HG02852 (cell line): Measurements from ENCODE around the gene TDRD3.
"Not testable (repeated sequence)": the region's sequence is repeated elsewhere in the genome, so short reads cannot be mapped to it uniquely, and the experiment has no call there.

Experiments
- ATAC-seq: cut with Tn5 transposase; IDR thresholded peaks from one replicate; pipeline ENCODE4 v1.9.1; 2021; ENCODE audit warnings: mild to moderate bottlenecking, moderate library complexity; ENCODE audit not compliant: unreplicated experiment

Gene TDRD3

GRCh38 chr13:60396783-60397703 lies at the start of gene TDRD3:
Gene TDRD3, plus strand, starts transcription at chr13:60397220. Its CDS starts 145 bp downstream, at chr13:60397365.
- ATAC-seq: peak; percentile 53

DNA sequence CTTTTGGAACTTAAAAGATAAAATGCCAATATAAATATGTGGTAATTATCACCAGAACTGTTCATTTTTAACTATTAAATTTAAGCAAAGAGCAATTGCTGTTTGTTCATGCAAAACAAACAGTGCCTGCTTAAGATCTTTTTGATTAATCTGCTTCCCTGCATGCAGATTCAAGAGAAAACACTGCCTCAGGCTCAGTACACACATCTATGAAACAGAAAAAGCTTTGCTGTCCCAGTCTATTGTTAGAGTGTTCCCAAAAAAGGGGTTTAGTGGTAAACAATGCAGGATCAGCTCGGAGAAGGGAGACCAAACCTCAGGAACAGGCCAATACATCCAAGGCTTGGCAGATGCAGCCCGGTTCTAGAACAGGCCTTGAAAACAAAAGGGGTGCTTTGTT lies 49.3 kb upstream of the TDRD3 start:
- ATAC-seq: no peak

GRCh38 chr13:60348097-60348496 lies 48.9 kb upstream of the TDRD3 start:
- no peak for ATAC-seq

DNA sequence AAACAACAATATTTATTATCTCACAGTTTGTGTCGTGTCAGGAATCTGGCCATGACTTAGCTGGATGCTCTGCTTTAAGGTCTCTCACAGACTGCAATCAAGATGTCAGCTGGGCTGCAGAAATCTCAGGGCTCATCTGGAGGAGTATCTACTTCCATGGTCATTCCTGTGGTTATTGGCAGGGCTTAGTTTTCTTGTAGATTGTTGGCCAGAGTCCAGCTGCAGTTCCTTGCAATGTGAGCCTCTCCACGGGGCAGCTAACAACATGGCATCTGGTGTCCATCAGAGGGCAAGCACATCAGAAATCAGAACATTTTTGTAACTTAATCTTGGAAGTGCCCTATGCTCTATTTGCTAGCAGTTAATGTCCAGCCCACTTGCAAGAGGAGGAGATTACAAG lies 45.7 kb upstream of the TDRD3 start:
- ATAC-seq: no peak

- ATAC-seq: no peak
Measured at GRCh38 chr13:60351855-60352615, 45.0 kb upstream of the TDRD3 start.

GRCh38 chr13:60352644-60353043 lies 44.4 kb upstream of the TDRD3 start:
- ATAC-seq: no peak

DNA sequence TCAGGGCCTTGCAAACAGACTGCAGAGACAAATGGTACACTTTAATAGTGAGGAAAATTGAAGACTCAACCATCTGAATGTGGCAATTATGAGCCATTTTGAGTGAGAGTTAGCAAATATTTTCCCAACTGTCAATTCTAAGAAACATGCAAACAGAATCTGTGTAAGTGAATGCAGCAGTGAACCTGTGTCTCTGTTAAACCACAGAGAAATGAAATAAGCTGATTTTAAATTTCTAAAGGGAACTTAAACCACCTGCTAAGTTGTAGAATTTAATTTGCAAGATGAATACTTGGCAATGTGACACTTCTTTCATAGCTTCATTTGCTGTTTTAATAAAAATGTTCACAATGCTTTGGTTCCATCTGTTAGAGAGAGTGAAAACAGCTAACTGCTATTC lies 42.0 kb upstream of the TDRD3 start:
- ATAC-seq: no peak

DNA sequence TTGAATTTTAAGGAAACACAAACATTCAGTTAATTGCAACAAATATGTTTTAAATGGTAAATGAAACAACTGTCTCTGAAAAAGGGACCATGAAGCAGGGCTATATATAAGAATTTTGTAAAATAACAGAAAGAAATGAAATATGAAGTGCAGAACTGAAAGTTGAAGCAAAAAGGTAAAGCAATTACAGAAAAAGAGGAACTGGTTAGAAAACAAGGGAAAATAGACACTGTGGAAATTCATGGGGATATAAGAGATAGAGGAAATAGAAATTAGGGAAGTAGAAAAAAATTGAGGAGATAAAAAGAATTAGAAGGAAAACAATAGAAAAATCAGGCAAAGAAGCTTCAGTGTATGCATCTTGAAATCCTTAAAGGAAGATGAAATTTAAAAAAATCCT lies 40.0 kb upstream of the TDRD3 start:
- no peak for ATAC-seq

- no peak for ATAC-seq
Measured at GRCh38 chr13:60358453-60358852, 38.6 kb upstream of the TDRD3 start.

DNA sequence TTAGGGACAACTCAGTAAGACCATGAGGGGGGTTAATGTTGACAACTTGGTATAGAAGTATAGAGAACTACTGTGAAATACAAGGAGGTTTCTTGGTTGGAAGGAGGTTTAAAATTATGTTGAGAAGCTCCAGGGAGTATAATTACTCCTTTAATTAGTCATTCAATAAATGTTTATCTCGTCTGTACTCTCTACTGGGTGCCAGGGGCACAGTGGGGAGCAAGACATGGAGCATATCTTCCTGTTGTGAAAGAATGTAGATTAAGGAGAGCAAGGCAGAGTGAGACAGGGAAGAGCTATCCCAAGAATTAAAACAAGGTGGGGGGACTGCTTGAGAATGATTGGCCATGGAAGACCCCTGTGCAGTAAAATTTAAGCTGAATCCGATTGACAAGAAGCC lies 33.7 kb upstream of the TDRD3 start:
- no peak for ATAC-seq

DNA sequence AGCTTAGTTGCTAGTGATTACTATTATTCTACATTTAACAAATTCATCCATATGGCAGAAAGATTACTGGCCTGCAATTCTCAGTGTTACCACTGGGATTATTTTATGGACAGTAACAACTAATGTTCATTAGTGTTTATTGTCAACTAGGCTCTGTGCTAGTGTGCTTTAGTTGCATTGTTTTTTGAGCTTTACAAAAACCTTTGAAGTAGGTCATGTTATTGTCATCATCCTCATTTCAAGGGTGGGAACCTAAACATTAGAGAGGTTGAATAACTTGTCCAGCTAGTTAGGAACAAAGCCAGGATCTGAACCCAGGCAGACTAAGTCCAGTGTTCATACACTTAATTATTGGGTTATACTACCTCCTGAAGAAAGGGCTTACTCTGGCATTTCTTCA lies 27.8 kb upstream of the TDRD3 start:
- ATAC-seq: peak; percentile 65

- ATAC-seq: no peak
Measured at GRCh38 chr13:60370343-60370742, 26.7 kb upstream of the TDRD3 start.

DNA sequence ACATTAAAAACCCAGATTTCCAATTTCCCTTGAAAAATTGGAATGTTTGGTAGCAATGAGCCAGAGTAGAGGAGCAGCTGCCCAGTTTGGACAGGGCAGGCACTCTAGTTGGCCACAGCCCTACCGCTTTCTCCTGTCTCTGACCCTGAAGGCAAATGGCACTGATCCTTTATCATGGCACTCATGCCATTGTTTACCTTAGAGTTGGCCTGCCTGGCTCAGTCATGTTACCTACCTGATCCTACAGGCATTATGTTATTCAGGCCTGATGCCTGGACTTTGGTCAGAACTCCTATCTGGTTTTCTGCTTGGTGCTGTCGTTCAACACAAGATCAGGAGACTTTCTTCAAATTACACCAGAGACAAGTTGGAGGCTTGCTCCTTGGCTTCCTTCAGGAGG lies 24.9 kb upstream of the TDRD3 start:
- no peak for ATAC-seq

GRCh38 chr13:60379282-60379681 lies 17.7 kb upstream of the TDRD3 start:
- not testable (repeated sequence) for ATAC-seq

- no peak for ATAC-seq
Measured at GRCh38 chr13:60379837-60380565, 17.0 kb upstream of the TDRD3 start.

GRCh38 chr13:60384911-60385310 lies 12.1 kb upstream of the TDRD3 start:
- no peak for ATAC-seq

DNA sequence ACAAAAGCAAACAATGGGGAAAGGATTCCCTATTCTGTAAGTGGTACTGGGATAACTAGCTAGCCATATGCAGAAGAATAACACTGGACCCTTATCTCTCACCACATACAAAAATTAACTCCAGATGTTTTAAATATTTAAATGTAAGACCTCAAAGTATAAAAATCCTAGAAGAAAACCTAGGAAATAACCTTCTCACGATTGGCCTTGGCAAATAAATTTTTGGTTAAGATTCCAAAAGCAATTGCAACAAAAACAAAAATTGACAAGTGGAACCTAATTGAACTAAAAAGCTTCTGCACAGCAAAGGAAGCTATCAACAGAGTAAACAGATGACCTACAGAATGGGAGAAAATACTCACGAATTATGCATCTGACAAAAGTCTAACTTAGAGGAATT lies 10.8 kb upstream of the TDRD3 start:
- ATAC-seq: no peak

DNA sequence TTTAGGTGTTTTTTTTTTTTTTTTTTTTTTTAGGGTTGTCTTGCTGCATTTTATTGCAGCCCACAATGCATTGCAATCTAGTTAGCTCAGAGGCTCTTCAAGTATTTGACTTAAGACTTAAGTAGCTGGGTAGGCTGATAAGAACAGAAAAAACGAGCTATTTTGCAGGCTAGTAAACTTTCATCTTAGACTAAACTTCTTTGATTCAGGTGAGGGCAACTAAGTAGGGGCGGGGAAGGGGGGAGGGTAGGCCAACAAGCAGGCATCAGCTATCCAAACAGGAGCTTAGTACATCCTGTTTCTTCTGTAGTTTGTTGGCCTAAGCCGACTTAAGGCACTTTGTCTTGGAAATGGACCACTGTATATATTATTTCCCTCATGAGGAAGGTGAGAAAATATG lies 4.9 kb upstream of the TDRD3 start:
- no peak for ATAC-seq

GRCh38 chr13:60395971-60396782 lies 843 bp upstream of the TDRD3 start:
- ATAC-seq: peak; percentile 58

DNA sequence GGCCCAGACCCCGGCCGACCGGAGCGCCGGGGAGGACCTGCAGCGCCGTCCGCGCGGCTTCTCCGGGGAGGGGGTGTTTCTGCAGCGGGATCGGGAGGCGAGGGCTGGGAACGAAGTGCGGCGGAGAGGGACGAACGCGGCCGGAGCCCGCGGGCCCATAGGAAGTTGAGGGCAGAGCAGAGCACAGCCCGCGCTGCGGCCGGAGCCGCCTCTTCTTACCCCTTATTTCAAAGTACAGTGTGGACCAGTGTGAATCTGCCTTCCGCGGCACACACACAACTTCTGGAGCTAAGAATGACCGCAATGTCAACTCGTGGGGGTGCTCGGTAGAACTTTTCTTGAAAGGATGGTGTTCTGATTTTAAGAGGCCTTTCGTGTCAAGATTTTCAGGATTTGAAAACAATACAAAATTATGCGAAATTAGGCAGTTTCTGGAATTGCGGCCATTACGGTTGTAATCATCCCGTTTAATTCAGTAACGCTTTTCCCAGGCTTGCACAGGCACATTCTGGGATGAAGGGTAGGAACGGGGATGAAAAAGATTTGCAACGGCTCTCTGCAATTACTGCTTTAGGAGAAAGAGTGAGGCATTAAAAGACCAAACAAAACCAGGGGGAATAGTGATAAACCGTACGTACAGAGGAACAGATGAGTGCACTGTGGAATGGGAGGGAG lies 821 bp downstream of the TDRD3 start:
- peak; percentile 29 for ATAC-seq
